Vagina (tissue), 2 donors: ENCODE results near the gene PRKG2.

ENCODE experiments used
- POLR2A ChIP-seq, 2 donors: fragments of 450-650 bp; IDR thresholded peaks; one replicate each; pipeline ENCODE4 v1.6.1; 2017; ENCODE audit warnings: antibody characterized with exemption in 2 of 2, mild to moderate bottlenecking in 2 of 2, moderate library complexity in 2 of 2
- POLR2AphosphoS5 ChIP-seq, 2 donors: sonication (generic); formaldehyde crosslinking; IDR thresholded peaks; one replicate each; pipeline ENCODE4 v1.9.0; 2017; ENCODE audit warnings: antibody characterized with exemption in 2 of 2, mild to moderate bottlenecking in 2 of 2, low read depth in 1 of 2; ENCODE audit not compliant: insufficient read depth in 1 of 2
- TF ChIP-seq, protein P1 (sequence below), 3 experiments: fragments of 450-650 bp in 2 of 3; fragments of 200-600 bp in 1 of 3; sonication (generic) in 1 of 3; IDR thresholded peaks; one replicate each; pipeline ENCODE4 v1.5.1; 2017 to 2019; ENCODE audit warnings: antibody characterized with exemption in 3 of 3, mild to moderate bottlenecking in 2 of 3, moderate library complexity in 2 of 3

DNA sequence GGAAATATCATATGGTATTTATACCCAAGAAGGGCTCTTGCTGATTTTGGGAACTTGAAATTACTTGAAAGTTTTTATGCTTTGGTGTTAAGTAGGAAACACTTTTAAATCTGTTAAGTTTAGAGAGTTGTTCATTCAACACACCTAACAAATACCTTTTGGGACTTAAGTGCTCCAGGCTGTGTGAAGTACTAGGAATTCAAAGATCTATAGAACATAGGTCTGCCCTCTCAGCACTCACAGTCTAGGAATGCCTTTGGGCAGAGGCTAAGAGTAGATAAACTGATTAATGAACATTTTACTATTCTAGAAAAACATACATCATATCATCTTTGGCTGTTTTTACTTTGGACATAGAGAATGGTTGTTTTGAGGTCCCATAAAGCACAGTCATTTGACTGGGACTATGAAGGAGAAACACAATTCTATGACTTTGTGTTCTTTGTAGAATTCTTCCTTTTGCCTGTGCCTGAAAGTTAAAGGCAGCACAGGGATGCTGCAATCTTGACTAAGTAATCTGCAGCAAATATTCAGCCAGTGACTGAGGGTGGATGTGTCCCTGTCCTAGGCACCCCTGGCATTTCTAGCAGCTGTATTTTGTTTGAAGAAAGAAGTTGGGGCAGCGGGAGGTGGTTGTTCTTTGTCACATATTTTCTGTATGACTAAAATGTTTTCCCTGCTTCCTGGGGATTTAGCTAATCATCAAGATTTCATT is 176.2 kb downstream of the PRKG2 start:
- TF ChIP-seq, protein P1, sequence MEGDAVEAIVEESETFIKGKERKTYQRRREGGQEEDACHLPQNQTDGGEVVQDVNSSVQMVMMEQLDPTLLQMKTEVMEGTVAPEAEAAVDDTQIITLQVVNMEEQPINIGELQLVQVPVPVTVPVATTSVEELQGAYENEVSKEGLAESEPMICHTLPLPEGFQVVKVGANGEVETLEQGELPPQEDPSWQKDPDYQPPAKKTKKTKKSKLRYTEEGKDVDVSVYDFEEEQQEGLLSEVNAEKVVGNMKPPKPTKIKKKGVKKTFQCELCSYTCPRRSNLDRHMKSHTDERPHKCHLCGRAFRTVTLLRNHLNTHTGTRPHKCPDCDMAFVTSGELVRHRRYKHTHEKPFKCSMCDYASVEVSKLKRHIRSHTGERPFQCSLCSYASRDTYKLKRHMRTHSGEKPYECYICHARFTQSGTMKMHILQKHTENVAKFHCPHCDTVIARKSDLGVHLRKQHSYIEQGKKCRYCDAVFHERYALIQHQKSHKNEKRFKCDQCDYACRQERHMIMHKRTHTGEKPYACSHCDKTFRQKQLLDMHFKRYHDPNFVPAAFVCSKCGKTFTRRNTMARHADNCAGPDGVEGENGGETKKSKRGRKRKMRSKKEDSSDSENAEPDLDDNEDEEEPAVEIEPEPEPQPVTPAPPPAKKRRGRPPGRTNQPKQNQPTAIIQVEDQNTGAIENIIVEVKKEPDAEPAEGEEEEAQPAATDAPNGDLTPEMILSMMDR (IDR thresholded peaks at IDR 0.05), result no peak
- TF ChIP-seq POLR2A (IDR thresholded peaks at IDR 0.05) (no peak), POLR2AphosphoS5 (IDR thresholded peaks at IDR 0.05; ENCODE audit: insufficient read depth in 1 of 2, low read depth in 1 of 2) (no peak)
